Right atrium auricular region (tissue), 2 donors: ENCODE data around the gene ITSN1. TPM values are rescaled to one million over a fixed set of nuclear protein-coding genes. Genes with fewer than 3 reads are reported as not detected.

ENCODE experiments used
- DNase-seq: peaks from one replicate; pipeline ENCODE4 v3.0.0-alpha.2; 2019; ENCODE audit warnings: low spot score
- H3K27ac ChIP-seq, 2 donors: fragments of 200-600 bp; sonication (generic); 1 replicate in 1 of 2; 2 replicates in 1 of 2; pipeline ENCODE4 v1.5.1; 2016 to 2019
- H3K27me3 ChIP-seq, 2 donors: fragments of 200-600 bp; sonication (generic); one replicate each; pipeline versions ENCODE4 v1.5.1 to v1.6.0; 2017 to 2019
- H3K36me3 ChIP-seq: fragments of 200-600 bp; sonication (generic); one replicate; pipeline ENCODE4 v1.5.1; 2016
- H3K4me1 ChIP-seq, 2 donors: fragments of 200-600 bp; sonication (generic); one replicate each; pipeline versions ENCODE4 v1.5.1 to v1.6.0; 2017 to 2019
- H3K4me3 ChIP-seq, 2 donors: fragments of 200-600 bp; sonication (generic); 1 replicate in 1 of 2; 2 replicates in 1 of 2; pipeline ENCODE4 v1.5.1; 2017 to 2019; ENCODE audit warnings: mild to moderate bottlenecking in 1 of 2, moderate library complexity in 1 of 2
- H3K9me3 ChIP-seq, 2 donors: fragments of 200-600 bp; sonication (generic); one replicate each; pipeline ENCODE4 v1.5.1; 2019
- total RNA-seq, 2 donors: library from RNA; depleted of rRNA; stranded (reverse); fragments of >200 nt; gene quantifications; one replicate each; pipeline ENCODE4 v1.1.0, GENCODE V29; 2016
- TF ChIP-seq, protein P1 (sequence below), 2 donors: fragments of 200-600 bp; sonication (generic); IDR thresholded peaks; one replicate each; pipeline ENCODE4 v1.5.1; 2019; ENCODE audit warnings: antibody characterized with exemption in 2 of 2

ITSN1 gene
- total RNA-seq, 2 donors from 2014 or later: 49.9 to 54.9 TPM

DNA sequence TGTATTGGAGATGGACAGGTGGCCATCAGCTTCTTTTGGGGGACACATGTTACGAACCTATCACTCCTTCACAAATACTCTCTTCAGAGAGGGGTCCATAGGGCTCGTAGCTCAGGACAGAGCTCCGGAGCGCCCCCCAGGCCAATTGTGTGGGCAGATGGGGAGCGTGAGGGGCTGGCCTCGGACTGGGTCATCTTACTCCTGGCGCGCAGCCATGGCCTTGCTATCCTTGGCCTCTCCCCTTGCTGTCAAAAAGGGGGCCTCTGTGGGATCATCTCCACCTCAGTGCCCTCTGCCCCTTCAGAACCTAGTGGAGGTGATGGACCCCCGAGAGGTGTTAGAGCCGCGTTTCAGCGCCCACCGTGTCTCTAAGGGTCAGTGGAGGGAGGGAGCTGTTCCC lies 238.3 kb downstream of the ITSN1 start:
- H3K27ac ChIP-seq: no peak overlapping the region
- no peaks in the 10 kb centered on the region for H3K9me3 ChIP-seq
- DNase-seq: no peak
- no peaks in the 10 kb centered on the region for H3K27me3 ChIP-seq
- TF ChIP-seq, protein P1, sequence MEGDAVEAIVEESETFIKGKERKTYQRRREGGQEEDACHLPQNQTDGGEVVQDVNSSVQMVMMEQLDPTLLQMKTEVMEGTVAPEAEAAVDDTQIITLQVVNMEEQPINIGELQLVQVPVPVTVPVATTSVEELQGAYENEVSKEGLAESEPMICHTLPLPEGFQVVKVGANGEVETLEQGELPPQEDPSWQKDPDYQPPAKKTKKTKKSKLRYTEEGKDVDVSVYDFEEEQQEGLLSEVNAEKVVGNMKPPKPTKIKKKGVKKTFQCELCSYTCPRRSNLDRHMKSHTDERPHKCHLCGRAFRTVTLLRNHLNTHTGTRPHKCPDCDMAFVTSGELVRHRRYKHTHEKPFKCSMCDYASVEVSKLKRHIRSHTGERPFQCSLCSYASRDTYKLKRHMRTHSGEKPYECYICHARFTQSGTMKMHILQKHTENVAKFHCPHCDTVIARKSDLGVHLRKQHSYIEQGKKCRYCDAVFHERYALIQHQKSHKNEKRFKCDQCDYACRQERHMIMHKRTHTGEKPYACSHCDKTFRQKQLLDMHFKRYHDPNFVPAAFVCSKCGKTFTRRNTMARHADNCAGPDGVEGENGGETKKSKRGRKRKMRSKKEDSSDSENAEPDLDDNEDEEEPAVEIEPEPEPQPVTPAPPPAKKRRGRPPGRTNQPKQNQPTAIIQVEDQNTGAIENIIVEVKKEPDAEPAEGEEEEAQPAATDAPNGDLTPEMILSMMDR (IDR thresholded peaks at IDR 0.05): no peak
- no peak overlapping the region for H3K4me3 ChIP-seq
- no peaks in the 10 kb centered on the region for H3K4me1 ChIP-seq
- no peaks in the 10 kb centered on the region for H3K36me3 ChIP-seq

DNA sequence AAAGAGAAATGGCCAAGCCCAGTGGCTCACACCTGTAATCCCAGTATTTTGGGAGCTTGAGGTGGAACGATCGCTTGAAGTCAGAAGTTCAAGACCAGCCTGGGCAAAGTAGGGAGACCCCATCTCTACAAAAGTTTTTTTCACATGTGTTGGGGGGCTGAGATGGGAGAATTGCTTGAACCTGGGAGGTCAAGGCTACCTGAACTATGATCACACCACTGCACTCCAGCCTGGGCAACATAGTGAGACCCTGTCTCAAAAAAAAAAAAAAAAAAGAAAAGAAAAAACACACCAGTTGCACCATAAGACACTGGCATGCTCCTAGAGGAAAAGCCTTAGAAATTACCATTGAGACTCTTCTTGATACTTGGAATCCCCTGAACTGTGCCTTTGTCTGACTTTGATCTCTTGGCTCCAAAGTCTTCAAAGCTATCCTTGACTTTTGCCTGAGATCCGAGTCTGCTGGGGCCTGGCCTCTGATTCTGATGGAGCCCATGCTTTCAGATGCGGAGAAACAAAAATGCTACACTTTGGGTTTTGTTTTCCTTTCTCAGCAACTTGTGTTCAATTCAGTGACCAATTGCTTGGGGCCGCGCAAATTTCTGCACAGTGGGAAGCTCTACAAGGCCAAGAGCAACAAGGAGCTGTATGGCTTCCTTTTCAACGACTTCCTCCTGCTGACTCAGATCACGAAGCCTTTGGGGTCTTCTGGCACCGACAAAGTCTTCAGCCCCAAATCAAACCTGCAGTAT lies 239.6 kb downstream of the ITSN1 start:
- H3K4me3 ChIP-seq: no peak overlapping the region
- no peaks in the 10 kb centered on the region for H3K27me3 ChIP-seq
- TF ChIP-seq, protein P1 (IDR thresholded peaks at IDR 0.05): no peak
- H3K27ac ChIP-seq: no peak overlapping the region
- DNase-seq: no peak
- no peaks in the 10 kb centered on the region for H3K36me3 ChIP-seq
- H3K9me3 ChIP-seq: no peaks in the 10 kb centered on the region
- no peaks in the 10 kb centered on the region for H3K4me1 ChIP-seq

DNA sequence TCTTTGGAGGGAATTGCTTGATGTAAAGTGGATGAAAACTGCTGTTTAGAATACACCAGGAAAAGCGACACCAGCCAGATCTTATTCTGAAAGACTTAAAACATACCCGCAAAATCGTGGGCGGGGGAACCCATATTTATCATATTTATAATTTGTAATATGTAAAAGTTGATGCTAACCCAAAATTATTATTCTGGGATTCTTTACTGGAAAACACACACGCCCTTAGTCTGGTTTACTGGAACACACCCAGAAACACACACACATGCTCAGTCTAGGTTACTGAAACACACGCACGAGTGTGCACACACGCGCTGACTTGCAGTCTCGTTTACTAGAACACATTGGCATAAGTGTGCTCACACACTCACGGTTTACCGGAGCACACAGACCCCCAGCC lies 240.8 kb downstream of the ITSN1 start:
- Histone ChIP-seq H3K36me3 (no peaks in the 10 kb centered on the region), H3K4me3 (no peak overlapping the region), H3K9me3 (no peaks in the 10 kb centered on the region), H3K27ac (no peak overlapping the region), H3K27me3 (no peaks in the 10 kb centered on the region), H3K4me1 (no peaks in the 10 kb centered on the region)
- TF ChIP-seq, protein P1 (IDR thresholded peaks at IDR 0.05): no peak
- no peak for DNase-seq

DNA sequence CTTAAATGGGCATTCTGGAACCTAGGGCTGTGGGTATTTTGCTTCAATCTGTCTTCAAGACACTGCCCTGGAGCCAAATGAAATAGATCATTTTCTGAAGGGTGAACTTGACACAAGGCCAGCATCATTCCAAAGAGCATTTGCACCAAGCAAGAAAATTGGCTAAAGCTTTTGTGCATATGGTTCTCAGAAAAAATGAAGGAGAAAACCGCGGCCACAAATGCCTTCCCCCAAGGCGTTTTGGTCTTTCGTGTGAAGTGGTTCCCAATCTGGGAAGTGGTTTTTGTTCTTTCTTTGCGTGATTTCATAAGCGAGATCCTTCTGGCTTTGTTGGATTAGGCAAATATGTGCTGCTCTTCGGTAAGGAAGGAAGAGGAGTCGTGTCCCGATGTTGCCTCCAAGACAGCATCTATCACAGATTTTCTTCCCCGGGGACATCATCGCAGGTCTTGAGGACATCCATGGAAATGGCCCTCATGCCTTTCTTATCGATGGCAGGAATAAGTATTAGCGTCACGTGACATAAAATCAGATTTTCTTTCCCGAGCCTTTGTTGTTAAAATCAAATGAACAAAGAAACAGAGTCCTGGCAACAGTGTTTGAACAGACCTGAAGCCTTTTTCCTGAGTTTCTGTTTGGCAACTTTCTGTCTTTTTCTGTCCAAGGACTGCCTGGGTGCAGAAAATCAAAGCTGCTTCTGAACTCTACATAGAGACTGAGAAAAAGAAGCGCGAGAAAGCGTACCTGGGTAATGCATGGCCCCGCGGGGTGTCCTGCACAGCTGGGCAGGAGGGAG lies 242.3 kb downstream of the ITSN1 start:
- TF ChIP-seq, protein P1 (IDR thresholded peaks at IDR 0.05): no peak
- Histone ChIP-seq H3K36me3 (no peaks in the 10 kb centered on the region), H3K27ac (no peak overlapping the region), H3K4me3 (no peak overlapping the region), H3K9me3 (no peaks in the 10 kb centered on the region), H3K27me3 (no peaks in the 10 kb centered on the region), H3K4me1 (no peaks in the 10 kb centered on the region)
- no peak for DNase-seq

DNA sequence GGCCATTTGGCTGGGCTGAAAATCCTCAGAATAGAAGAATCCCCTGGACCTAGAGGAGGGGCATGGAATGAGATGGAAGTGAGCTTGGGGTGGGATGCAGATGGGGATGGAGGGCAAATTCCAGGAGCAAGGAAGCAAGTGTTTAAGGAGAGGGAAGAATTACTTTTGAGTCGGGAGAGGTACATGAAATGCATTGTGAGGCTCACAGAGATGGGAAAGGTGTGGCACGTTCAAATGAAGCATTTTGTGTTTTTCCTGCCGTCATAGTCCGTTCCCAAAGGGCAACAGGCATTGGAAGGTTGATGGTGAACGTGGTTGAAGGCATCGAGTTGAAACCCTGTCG lies 242.8 kb downstream of the ITSN1 start:
- Histone ChIP-seq H3K27ac (no peak overlapping the region), H3K4me3 (no peak overlapping the region), H3K9me3 (no peaks in the 10 kb centered on the region), H3K27me3 (no peaks in the 10 kb centered on the region), H3K4me1 (no peaks in the 10 kb centered on the region), H3K36me3 (no peaks in the 10 kb centered on the region)
- TF ChIP-seq, protein P1 (IDR thresholded peaks at IDR 0.05): no peak
- no peak for DNase-seq
